ENCODE measurements around the gene RTKN2. TPM values are rescaled to one million over a fixed set of nuclear protein-coding genes. Genes with fewer than 3 reads are reported as not detected.

RTKN2 gene
- total RNA-seq, 1 donor from 2014 or later = 0.29 TPM

DNA sequence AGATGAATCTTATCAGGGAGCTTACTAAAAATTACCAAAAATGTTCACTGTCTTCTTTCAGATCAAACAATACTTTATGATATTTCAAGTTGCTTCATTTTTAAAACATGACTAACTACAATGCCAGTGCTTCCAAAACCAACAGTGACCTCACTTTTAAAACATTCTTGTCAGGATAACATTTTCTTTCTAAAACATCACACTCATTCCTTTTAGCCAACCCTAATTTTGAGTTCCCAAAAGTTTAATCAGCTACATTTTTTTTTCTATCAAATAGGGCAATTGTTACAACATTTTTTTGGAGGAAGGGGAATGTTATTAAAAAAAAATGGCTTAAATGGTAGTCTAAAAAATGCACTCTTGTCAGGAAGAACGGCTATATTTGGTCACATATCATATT is 37.3 kb downstream of the RTKN2 start:
- DNase-seq (ENCODE audit: extremely low read depth, low read depth, low spot score) = no peak

DNA sequence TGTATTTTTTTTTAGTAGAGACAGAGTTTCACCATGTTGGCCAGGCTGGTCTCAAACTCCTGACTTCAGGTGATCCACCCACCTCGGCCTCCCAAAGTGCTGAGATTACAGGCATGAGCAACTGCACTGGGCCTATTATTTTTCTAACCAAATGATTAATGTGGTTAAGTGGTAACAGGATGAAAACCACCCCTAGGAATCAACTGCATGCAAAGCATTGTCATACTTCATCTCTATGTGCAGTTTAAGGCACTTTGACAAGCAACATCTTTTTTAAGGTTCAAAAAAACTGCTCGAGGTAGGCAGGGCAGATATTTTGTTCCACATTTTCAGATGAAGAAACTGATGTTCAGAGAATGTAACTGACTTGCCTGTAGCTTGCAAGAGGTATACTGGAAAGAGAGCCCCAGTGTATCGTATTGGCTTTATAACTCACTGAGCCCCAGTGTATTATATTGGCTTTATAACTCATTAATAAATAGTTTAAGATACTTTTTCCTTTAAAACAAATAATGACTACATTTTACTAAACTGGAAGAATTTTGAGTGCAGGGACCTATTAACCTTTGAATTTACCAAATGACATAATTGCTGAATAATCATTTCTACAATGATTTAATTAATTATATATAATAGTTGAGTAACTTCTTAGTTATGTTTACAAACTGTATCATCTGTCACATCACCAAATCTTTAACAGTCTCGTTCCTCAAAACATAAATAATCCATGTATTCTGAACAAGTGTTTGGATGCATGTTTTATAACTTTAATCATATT is 38.1 kb downstream of the RTKN2 start:
- DNase-seq (ENCODE audit: extremely low read depth, low read depth, low spot score) = no peak

DNA sequence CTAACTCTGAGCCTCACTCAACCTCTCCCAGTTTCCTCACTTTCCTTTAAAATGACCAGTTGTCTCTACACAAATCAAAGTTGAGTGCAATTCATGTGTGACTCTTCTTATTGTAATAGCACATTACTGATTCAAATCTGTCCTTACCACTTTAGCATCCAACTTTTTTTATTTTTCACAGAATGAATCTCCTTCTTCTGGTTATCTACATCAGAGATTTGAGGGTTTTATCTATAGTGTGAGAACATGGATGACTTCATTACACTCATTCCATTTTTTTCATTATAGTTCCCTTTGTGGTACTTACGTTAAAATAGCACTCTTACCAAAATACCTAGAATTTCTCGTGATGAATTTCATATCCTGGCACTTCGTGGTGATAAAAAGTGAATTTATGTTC is 43.3 kb downstream of the RTKN2 start:
- no peak for DNase-seq (ENCODE audit: extremely low read depth, low read depth, low spot score)

DNA sequence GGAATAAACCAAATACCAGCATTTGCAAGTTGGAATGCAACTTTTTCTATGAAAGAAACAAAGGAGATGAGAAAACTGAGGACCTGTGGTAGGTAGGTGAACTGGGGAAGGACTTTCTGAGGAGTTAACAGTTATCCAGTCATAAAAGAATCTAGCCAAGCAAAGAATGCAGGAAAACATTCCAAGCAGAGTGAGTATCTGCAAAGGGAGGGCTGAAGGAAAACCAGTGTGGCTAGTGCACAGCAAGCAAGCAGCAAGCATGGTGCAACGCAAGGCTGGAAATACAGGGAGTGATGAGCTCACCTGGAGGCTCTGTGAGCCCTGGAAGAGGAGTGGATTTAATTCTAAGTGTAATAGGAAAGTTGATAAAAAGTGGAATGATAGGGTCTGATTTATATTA is 44.0 kb downstream of the RTKN2 start:
- no peak for DNase-seq (ENCODE audit: extremely low read depth, low read depth, low spot score)

DNA sequence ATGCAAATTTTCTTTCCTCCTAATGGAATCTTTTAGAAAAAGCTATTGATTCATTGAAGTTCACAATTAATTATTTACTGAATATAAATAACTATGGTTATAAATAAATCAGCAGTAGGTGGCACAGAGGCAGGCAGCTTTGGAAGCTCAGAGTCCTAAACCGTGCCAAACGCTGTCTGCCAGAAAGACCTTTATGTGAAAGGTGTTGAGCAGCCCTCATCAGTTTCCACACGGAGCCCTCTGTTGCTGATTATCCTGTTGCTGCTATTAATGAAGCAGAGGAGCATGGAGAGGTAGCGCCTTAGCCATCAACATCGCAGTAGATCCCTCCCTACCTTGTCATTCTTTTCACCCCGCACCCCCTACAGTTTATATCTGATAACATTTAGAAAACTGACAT is 51.0 kb downstream of the RTKN2 start:
- no peak for DNase-seq (ENCODE audit: extremely low read depth, low read depth, low spot score)

DNA sequence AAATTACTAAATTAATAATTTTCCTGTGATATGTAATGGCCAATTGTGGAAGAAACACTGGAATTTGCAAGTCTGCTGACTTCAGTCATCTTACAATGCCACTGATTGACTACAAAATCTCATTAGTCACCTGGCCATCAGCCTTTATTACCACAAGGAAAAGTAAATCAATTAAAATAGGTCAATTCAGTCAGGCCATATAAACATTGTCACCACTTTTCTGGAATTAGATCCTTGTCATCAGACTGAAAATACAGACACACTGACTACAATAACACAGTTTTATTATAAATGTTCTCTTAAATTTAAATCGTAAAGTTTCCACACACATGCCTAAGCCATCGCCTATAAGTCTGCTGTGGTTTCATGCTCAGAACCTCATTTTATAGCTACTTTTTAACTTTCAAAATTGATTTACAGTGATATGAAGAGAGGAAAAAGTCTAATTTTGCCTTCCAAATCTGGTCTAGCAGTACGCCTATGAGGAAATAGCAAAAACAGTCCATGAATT is 54.2 kb downstream of the RTKN2 start:
- DNase-seq (ENCODE audit: extremely low read depth, low read depth, low spot score) = no peak

DNA sequence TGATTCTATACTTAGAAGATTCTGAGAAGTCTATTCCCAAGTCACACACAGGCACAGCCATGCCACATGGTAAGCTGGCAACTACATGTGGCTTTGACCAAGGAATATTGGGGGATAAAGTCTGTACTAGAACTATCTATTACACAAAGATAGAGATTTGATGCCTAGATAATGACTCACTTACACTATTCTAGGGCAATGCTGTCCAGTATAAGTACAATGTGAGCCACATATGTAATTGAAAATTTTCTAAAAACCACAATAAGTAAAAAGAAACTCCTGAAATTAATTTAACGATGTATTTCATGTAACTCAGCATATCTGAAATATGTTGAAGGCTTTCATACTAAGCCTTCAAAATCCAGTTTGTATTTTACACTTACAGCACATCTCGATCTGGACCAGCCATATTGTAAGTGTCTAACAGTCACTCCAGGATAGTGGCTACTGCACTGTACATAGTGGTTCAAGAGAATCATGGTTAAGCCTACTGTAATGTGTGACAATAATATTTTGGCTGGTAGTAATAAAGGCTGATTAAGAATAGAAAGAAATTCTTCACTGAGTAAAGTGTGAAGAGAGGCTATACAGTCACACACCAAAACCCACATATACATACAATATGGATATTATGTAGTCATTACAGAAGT is 62.8 kb downstream of the RTKN2 start:
- no peak for DNase-seq (ENCODE audit: extremely low read depth, low read depth, low spot score)

DNA sequence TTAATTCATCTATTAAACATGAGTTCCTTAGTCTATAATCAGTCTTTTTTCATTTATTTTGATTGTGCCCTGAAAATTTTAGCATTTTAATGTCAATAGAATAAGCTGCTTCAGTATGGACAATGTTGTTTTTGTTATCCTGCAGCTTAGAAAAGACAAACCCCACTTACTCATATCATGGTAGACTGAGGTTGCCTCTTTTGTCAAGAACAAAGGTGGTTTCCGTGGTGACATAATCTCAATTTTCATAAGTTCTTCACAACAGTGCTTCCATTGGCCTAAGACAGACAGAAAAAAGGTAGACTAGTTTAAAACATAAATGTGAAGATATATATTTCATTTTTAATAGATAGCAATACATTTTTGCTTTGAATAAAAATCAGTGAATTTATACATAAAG is 69.1 kb downstream of the RTKN2 start:
- no peak for DNase-seq (ENCODE audit: extremely low read depth, low read depth, low spot score)

DNA sequence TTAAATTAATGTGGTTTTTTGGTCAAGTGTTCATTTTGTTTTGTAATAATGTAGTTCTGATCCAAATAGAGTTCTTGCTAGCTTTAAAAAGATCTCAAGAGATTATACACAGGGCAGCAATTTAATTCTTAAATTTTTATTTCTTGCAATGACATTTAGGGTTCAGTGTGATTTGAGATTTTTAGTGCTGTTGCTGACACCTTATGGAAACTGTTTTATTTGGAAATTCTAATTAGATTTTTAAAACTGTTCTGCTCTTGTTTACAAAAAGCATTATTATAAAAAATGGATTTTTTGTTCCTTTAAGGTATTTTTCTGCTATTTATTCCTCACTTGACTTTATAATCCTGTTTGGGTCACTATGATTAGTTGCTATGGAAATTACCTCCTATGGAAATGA is 72.1 kb downstream of the RTKN2 start:
- DNase-seq (ENCODE audit: extremely low read depth, low read depth, low spot score) = no peak

DNA sequence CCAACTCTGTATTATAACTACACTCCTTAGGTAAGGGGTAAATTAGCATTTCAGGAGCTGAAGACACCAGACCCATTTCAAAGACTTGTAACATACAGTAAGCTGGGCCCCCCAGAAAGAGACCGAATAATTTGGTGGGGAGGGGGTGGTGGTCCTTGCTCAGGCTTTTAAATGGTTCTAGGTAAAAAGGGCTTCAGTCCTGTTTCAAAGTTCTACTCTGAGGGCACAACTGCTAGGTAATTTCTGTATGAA is 73.0 kb downstream of the RTKN2 start:
- no peak for DNase-seq (ENCODE audit: extremely low read depth, low read depth, low spot score)

DNA sequence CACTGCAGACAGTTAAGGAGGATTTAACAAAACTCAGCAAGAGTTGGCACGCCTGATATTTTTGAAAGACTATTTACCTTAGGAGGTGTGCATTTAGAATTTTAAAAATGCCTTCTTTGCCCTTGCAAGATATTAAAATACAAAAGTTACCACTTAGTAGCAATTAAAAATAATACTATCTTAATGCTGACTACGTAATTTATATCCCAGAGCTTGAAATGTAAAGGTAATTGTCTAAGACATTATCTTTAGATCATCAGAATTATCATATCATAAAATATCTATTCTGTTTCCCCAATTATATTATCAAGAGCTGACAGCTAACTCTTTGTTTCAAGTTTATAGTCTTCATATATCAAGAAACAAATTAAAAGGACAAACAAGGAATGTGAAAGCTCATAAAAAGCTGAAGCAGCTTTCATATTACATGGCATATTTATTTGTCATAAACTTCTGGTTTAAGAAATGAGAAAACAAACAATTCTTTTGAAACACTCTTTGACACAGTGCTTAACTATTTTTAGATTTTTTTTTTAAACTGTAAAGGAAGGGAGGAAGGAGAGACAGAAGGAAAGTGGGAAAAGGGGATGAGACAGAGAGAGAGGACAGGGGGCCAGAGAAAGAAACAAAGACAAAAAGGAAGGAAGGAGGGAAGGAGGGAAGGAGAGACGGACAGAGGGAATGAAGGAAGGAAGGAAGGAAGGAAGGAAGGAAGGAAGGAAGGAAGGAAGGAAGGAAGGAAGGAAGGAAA is 73.5 kb downstream of the RTKN2 start:
- DNase-seq (ENCODE audit: extremely low read depth, low read depth, low spot score) = no peak

DNA sequence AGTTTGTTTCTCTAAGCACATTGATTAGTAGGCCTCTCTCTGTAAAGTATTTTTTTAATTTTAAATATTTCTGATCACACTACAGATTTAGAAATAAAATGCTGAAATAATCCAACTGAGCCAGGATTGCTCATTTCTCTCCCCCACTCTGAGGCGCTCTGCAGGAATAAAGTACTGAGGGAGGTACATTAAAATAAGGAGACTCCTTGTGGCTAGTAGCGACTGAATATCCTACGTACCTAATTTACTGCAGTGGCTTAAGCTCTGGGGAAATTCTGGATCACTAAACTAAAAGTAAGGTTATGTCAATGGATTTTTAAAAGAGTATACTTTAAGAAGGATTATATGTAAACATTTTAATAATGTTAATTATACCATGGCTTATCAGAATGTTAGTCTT is 75.2 kb downstream of the RTKN2 start:
- no peak for DNase-seq (ENCODE audit: extremely low read depth, low read depth, low spot score)

DNA sequence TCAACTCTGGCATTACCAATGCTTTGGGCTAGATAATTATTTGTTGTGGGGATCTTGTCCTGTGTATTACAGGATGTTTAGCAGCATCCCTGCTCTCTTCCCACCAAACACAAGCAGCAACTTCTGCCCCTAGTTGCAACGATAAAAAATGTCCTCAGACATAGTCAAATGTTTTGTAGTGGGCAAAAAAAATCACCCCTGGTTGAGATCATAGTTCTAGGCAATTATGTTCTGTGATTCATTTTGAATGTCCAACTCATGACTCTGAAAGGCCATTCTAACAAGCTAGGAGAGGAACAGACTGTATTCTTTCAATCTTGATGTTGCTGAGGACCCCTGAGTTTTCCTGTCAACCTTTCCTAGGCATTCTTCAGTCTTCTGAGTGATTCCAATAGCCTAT is 79.5 kb downstream of the RTKN2 start:
- DNase-seq (ENCODE audit: extremely low read depth, low read depth, low spot score) = no peak

DNA sequence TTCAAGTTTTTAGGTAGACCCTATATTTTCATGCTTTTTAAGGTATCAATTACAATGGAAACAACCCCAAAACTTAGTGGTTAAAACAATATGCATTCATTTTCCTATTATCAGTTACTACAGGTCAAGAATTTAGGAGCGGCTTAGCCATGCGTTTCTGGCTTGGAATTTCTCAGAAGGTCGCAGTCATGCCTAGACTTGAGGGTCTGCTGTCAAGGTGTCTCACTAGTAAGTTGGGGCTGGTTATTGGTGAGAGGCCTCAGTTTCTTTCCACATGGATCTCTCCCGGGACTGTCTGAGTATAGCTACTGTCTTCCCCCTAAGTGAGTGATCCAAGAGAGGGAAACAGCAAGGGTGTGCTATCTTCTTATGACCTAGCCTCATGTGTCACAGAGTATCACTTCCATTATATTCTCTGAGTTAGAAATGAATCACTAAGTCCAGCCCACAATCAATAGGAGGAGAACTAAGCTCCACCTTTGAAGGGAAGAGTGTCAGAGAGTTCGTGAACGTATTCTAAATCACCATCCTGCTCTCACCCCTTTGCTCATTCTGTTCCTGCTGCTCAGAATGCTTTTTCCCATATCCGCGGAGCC is 80.5 kb downstream of the RTKN2 start:
- no peak for DNase-seq (ENCODE audit: extremely low read depth, low read depth, low spot score)

DNA sequence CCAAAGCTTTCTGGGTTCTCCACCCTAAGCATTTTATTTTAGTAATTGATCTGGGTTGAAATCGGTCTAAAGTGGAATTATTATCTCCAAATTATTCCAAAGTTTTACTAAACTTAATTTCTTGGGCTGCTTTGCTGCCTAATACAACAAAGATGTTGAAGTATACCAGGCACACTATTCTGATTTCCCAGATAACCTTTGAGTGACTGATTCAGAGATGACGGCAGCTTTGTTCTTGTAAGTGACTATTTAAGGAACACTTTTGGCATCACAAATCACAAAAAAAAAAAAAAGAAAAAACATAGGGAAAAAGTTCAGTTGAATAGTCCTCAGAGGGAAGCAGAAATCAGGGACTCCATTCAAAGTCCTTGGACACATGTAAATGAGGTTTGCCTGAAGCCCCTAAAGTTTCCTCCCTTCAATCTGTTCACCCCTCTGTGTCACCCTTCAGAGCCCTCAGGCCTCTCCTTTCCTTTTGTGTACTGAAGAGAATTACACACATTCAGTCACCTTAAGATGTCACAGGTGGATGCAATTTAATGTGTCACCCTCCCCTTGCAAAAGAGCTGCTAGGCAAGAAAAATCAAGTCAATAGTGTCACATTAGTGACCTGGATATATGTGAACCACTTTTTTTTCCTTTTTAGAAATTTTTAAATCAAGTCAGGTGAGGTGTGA is 81.5 kb downstream of the RTKN2 start:
- DNase-seq (ENCODE audit: extremely low read depth, low read depth, low spot score) = no peak

DNA sequence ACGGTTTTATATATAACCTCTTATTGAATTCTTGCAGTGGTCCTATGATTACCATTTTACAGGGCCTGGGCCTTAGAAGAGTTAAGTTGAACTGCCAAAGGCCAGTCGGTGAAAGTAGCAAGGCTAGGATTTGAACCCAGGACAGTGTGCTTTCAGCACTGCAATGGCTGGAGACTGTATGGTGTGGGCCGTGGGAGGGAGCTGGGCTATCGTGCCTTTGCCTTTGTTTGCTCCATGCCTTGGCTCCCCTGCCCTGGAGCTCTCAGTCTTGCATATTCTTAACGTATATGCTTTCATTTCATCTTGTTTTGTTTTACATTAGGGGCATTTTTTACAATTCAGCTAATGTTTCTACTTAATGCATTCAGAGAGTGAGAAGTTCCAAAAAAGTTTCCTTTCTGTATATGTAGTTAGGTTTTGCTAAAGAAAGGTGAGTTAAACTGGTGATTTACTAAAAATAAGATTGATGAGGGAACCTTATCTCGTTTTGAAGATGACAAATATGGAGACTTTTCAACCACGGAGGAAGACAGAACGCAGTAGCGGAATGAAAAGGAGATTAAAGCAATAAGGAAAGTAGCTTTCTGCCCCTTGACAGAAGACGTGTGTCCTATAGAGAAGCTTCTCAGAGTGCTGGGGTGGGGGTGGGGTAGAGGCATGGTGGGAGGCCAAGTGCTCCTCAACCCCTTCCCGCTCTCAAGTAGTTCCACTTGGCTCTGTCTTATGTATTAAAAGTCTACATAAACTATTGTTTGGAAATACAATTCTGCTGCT is 82.5 kb downstream of the RTKN2 start:
- DNase-seq (ENCODE audit: extremely low read depth, low read depth, low spot score) = no peak

DNA sequence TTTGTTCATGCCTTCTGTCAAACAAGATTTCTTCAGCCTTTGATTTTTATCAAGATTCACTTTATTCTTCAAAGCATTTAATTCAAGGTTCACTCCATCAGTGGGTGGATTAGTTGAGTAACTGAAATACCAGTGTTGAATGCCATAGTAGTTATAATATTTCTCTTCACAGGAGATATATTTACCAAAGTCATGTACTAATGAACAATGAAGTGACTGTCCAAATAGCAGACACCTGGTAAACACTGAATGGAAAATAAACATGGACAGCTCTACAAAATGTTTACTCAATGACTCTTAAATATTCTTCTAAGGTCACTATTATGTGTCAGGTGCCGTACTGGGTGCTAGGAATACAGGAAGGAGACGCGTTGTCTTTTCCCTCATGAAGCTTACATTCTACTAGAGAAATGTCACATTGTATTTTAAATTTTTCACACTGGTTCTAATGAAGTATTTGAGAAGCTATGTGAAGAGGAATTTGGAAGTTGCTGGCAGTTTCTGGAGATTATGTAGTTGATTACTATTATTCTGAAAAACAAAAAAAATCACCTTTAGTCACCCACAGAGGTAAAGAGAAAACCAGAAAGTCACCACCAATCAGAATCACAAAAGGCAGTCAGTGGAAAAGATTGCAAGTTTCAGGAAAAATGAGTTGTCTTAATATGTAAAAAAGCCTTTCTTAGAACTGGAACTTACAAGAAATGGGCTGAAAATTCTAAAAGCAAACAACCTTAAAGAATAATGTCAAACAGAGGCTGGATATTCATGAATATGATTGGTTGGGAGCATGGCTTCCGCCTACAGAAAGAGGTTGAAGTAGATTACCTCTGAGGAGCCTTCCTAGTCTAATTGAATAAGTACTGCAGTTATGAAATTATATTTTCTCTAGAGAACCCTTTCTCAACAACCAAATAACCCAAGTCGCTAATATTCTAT is 84.5 kb downstream of the RTKN2 start:
- DNase-seq (ENCODE audit: extremely low read depth, low read depth, low spot score) = no peak

DNA sequence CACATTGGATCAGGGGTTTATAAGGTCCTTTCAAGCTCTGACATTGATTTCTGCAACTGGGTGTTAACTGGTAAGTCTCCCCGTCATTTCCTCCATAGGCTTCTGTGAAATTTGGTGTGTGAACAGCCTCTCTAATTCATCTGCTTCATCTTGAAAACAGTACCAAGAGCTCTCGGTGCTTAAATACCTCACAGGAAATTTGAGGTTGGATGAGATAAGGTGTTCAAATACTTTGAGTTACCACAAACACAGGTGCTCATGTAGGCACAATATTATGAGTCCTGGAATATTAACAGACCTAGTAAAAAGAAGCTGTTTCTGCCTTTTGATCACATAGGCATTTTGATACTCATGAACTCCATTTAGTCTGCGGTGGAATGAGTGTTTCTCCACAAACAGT is 85.2 kb downstream of the RTKN2 start:
- no peak for DNase-seq (ENCODE audit: extremely low read depth, low read depth, low spot score)

DNA sequence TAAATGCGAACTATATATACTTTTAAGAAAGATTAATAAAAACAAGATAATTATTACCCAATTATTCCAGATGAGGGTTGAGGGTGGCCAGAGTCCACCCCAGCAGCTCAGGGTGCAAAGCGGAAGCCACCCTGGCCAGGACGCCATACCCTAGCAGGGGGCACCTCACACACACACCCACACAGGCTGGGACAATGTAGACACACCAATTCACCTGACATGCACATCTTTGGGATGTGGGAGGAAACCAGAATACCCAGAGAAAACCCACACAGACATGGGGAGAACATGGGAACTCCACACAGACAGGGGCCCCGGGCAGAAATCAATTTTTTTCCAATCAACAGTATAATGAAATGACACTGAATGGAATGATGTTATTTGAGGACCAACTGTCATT is 86.0 kb downstream of the RTKN2 start:
- no peak for DNase-seq (ENCODE audit: extremely low read depth, low read depth, low spot score)
